ENCODE results near the gene KCNS3. TPM values are rescaled to one million over a fixed set of nuclear protein-coding genes. Genes with fewer than 3 reads are reported as not detected.

KCNS3 gene
- total RNA-seq, 1 donor from 2014 or later, result 12.1 TPM

GRCh38 chr2:17979707-17980106 is 101.2 kb downstream of the KCNS3 start:
- Mint-ChIP-seq H3K27me3 (ENCODE audit: unreplicated experiment) (no peaks in the 10 kb centered on the region), H3K9me3 (ENCODE audit: unreplicated experiment) (no peaks in the 10 kb centered on the region), H3K4me1 (ENCODE audit: unreplicated experiment) (no peaks in the 10 kb centered on the region), H3K27ac (ENCODE audit: unreplicated experiment) (no peak overlapping the region), H3K4me3 (ENCODE audit: unreplicated experiment) (no peak overlapping the region), H3K36me3 (ENCODE audit: low read depth, unreplicated experiment) (no peaks in the 10 kb centered on the region)
- TF ChIP-seq, protein P1, sequence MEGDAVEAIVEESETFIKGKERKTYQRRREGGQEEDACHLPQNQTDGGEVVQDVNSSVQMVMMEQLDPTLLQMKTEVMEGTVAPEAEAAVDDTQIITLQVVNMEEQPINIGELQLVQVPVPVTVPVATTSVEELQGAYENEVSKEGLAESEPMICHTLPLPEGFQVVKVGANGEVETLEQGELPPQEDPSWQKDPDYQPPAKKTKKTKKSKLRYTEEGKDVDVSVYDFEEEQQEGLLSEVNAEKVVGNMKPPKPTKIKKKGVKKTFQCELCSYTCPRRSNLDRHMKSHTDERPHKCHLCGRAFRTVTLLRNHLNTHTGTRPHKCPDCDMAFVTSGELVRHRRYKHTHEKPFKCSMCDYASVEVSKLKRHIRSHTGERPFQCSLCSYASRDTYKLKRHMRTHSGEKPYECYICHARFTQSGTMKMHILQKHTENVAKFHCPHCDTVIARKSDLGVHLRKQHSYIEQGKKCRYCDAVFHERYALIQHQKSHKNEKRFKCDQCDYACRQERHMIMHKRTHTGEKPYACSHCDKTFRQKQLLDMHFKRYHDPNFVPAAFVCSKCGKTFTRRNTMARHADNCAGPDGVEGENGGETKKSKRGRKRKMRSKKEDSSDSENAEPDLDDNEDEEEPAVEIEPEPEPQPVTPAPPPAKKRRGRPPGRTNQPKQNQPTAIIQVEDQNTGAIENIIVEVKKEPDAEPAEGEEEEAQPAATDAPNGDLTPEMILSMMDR (IDR thresholded peaks at IDR 0.05; ENCODE audit: unreplicated experiment), result no peak
- no peak for DNase-seq (ENCODE audit: low spot score)

- H3K9me3 Mint-ChIP-seq (ENCODE audit: unreplicated experiment), result no peaks in the 10 kb centered on the region
- H3K4me1 Mint-ChIP-seq (ENCODE audit: unreplicated experiment), result no peaks in the 10 kb centered on the region
- no peak for DNase-seq (ENCODE audit: low spot score)
- TF ChIP-seq, protein P1 (IDR thresholded peaks at IDR 0.05; ENCODE audit: unreplicated experiment), result no peak
- peaks cover 1% of the 10 kb centered on the region for H3K27me3 Mint-ChIP-seq (ENCODE audit: unreplicated experiment)
- H3K27ac Mint-ChIP-seq (ENCODE audit: unreplicated experiment), result no peak overlapping the region
- no peak overlapping the region for H3K4me3 Mint-ChIP-seq (ENCODE audit: unreplicated experiment)
- H3K36me3 Mint-ChIP-seq (ENCODE audit: low read depth, unreplicated experiment), result no peaks in the 10 kb centered on the region
These were observed 103.5 kb downstream of the KCNS3 start for GRCh38 chr2:17981936-17982335.

Other genes with a start within 250 kb of the KCNS3 start
- gene SMC6, start 124.9 kb upstream of the KCNS3 start, total RNA-seq (ENCODE audit: unreplicated experiment), result 28.8 TPM
- 12.3 TPM for gene GEN1, start 124.5 kb upstream of the KCNS3 start, total RNA-seq (ENCODE audit: unreplicated experiment)
- gene MSGN1, start 62.2 kb upstream of the KCNS3 start, total RNA-seq (ENCODE audit: unreplicated experiment), result not detected

Data from endothelial cell (in vitro differentiated cells).